IMR-90 (cell line): Measurements from ENCODE around the gene IGF2R. TPM values are rescaled to one million over a fixed set of nuclear protein-coding genes. Genes with fewer than 3 reads are reported as not detected.

Experiments
- ATAC-seq: fragments of 200-7000 bp; cut with Tn5 transposase; 2 replicates; pipeline ENCODE4 v1.9.1; 2020; ENCODE audit warnings: low read depth, mild to moderate bottlenecking, moderate library complexity
- BruUV-seq: library from RNA; stranded (reverse); fragments of 400-500 nt; replicated peaks from 2 replicates; lab custom pipeline; 2021; lab: Mats Ljungman, UMichigan
- CTCF ChIA-PET: fragments of 300-600 bp; formaldehyde crosslinking; extraction: SDS; loops from one replicate; lab custom pipeline; 2021; ENCODE audit warnings: antibody characterized with exemption; lab: Yijun Ruan, JAX
- POLR2A ChIA-PET: fragments of 300-600 bp; sonication (Branson Sonifier 250); formaldehyde crosslinking; loops from one replicate; lab custom pipeline; 2022; ENCODE audit warnings: antibody characterized with exemption; ENCODE audit not compliant: unreplicated experiment; lab: Charles Lee
- DNase-seq: peaks from one replicate; pipeline ENCODE4 v3.0.0; 2013
- H2AFZ ChIP-seq: replicated peaks from 2 replicates; pipeline ENCODE3; 2013; ENCODE audit warnings: low read length, mild to moderate bottlenecking; ENCODE audit not compliant: poor library complexity
- H2AK5ac ChIP-seq: 2 replicates; pipeline ENCODE4 v1.6.1; 2013; ENCODE audit warnings: low read depth, low read length, inconsistent platforms
- H2AK9ac ChIP-seq: replicated peaks from 2 replicates; pipeline ENCODE3; 2013; ENCODE audit warnings: mild to moderate bottlenecking, low read depth, low read length, moderate library complexity; ENCODE audit not compliant: poor library complexity
- H2BK120ac ChIP-seq: 2 replicates; pipeline ENCODE4 v1.6.1; 2013; ENCODE audit warnings: low read depth, low read length, inconsistent platforms
- H2BK15ac ChIP-seq: 3 replicates; pipeline ENCODE4 v1.6.1; 2013; ENCODE audit warnings: low read depth, low read length, inconsistent platforms
- H2BK20ac ChIP-seq: 2 replicates; pipeline ENCODE4 v1.6.1; 2013; ENCODE audit warnings: low read depth, mild to moderate bottlenecking, inconsistent platforms, low read length, moderate library complexity
- H2BK5ac ChIP-seq: 2 replicates; pipeline ENCODE4 v1.6.1; 2013; ENCODE audit warnings: mild to moderate bottlenecking, low read depth, low read length, inconsistent platforms; ENCODE audit not compliant: poor library complexity, severe bottlenecking
- H3K14ac ChIP-seq: replicated peaks from 2 replicates; pipeline ENCODE4 v1.6.1; 2013; ENCODE audit warnings: low read depth, low read length, inconsistent platforms
- H3K18ac ChIP-seq: 2 replicates; pipeline ENCODE4 v1.6.1; 2013; ENCODE audit warnings: low read depth, low read length, control low read depth
- H3K23ac ChIP-seq: 2 replicates; pipeline ENCODE4 v1.6.1; 2013; ENCODE audit warnings: low read depth, low read length, inconsistent platforms
- H3K27ac ChIP-seq: 2 replicates; pipeline ENCODE4 v1.5.1; 2013; ENCODE audit warnings: mild to moderate bottlenecking, control low read depth, low read length; ENCODE audit not compliant: insufficient read depth
- H3K27me3 ChIP-seq: 2 replicates; pipeline ENCODE4 v1.6.1; 2013; ENCODE audit warnings: low read length; ENCODE audit not compliant: control insufficient read depth, insufficient read depth
- H3K36me3 ChIP-seq: 2 replicates; pipeline ENCODE4 v1.6.1; 2013; ENCODE audit warnings: low read length, mixed read lengths; ENCODE audit not compliant: control insufficient read depth, insufficient read depth
- H3K4ac ChIP-seq: 2 replicates; pipeline ENCODE4 v1.6.1; 2013; ENCODE audit warnings: low read depth, low read length, inconsistent platforms
- H3K4me1 ChIP-seq: 2 replicates; pipeline ENCODE4 v1.6.1; 2013; ENCODE audit warnings: low read length, mixed read lengths; ENCODE audit not compliant: control insufficient read depth, insufficient read depth
- H3K4me2 ChIP-seq: 2 replicates; pipeline ENCODE4 v1.6.1; 2013; ENCODE audit warnings: low read depth, mild to moderate bottlenecking, control low read depth, low read length, moderate library complexity
- H3K4me3 ChIP-seq: 2 replicates; pipeline ENCODE4 v1.5.1; 2013; ENCODE audit warnings: low read depth, mild to moderate bottlenecking, control low read depth, low read length, moderate library complexity; ENCODE audit not compliant: insufficient read depth
- H3K56ac ChIP-seq: 2 replicates; pipeline ENCODE4 v1.6.1; 2013; ENCODE audit warnings: low read length, inconsistent platforms; ENCODE audit not compliant: insufficient read depth; ENCODE audit errors: extremely low read depth
- H3K79me1 ChIP-seq, 2 experiments: 2 replicates each; pipeline ENCODE4 v1.6.1; 2013; ENCODE audit warnings: low read length in 2 of 2, inconsistent platforms in 1 of 2, low read depth in 1 of 2
- H3K9ac ChIP-seq: 2 replicates; pipeline ENCODE4 v1.6.1; 2013; ENCODE audit warnings: low read depth, low read length, control low read depth
- H3K9me1 ChIP-seq: 2 replicates; pipeline ENCODE4 v1.6.1; 2013; ENCODE audit warnings: low read length, inconsistent platforms; ENCODE audit not compliant: insufficient read depth
- H3K9me3 ChIP-seq: 2 replicates; pipeline ENCODE4 v1.6.1; 2013; ENCODE audit warnings: low read length; ENCODE audit not compliant: control insufficient read depth, insufficient read depth
- H4K20me1 ChIP-seq: 2 replicates; pipeline ENCODE4 v1.6.1; 2013; ENCODE audit warnings: low read length, inconsistent platforms; ENCODE audit not compliant: insufficient read depth
- H4K5ac ChIP-seq: 2 replicates; pipeline ENCODE4 v1.6.1; 2013; ENCODE audit warnings: mild to moderate bottlenecking, low read depth, low read length, control low read depth
- H4K8ac ChIP-seq, 2 experiments: 2 replicates each; pipeline ENCODE4 v1.6.1; 2013; ENCODE audit warnings: low read depth in 2 of 2, low read length in 2 of 2, control low read depth in 1 of 2, inconsistent platforms in 1 of 2
- H4K91ac ChIP-seq: 2 replicates; pipeline ENCODE4 v1.6.1; 2013; ENCODE audit warnings: low read depth, low read length, inconsistent platforms; ENCODE audit not compliant: insufficient read depth
- BHLHE40 ChIP-seq: fragments of 150-350 bp; IDR thresholded peaks from 2 replicates; pipeline ENCODE4 v1.6.1; 2016; ENCODE audit warnings: mild to moderate bottlenecking, low read depth, low read length
- CEBPB ChIP-seq: IDR thresholded peaks from 2 replicates; pipeline ENCODE4 v1.6.1; 2012; ENCODE audit warnings: low read depth, low read length, improper control_type of control experiment
- FOS ChIP-seq: fragments of 150-350 bp; IDR thresholded peaks from 2 replicates; pipeline ENCODE4 v1.6.1; 2016; ENCODE audit warnings: low read depth, low read length
- MAZ ChIP-seq: IDR thresholded peaks from 2 replicates; pipeline ENCODE4 v1.6.1; 2012; ENCODE audit warnings: low read depth, mild to moderate bottlenecking, low read length, improper control_type of control experiment, moderate library complexity, borderline replicate concordance
- POLR2A ChIP-seq: IDR thresholded peaks from 2 replicates; pipeline ENCODE4 v1.6.1; 2012; ENCODE audit warnings: mild to moderate bottlenecking, low read depth, low read length
- RFX5 ChIP-seq: IDR thresholded peaks from 2 replicates; pipeline ENCODE4 v1.8.0; 2012; ENCODE audit warnings: low read depth, mild to moderate bottlenecking, low read length, moderate library complexity
- USF2 ChIP-seq: fragments of 150-350 bp; IDR thresholded peaks from 2 replicates; pipeline ENCODE4 v1.6.1; 2017; ENCODE audit warnings: mild to moderate bottlenecking, antibody characterized with exemption, low read length, low read depth
- WGBS, 2 experiments: methylation state at CpG; one replicate each; pipeline versions ENCODE4 v1.1.5 to v1.1.7; 2013; ENCODE audit warnings: missing lambda C conversion rate in 2 of 2; ENCODE audit not compliant: insufficient read length in 1 of 2; ENCODE audit errors: extremely low coverage in 2 of 2; 5-methylcytosine and 5-hydroxymethylcytosine counted together
- dilution Hi-C: fragments of 300-500 bp; cut with HindIII; formaldehyde crosslinking; loops from one replicate; pipeline ENCODE4 v1.14.3; 2018; ENCODE audit warnings: low sequenced_read_pairs; ENCODE audit not compliant: unreplicated experiment
- in situ Hi-C: fragments of 300-500 bp; cut with MboI; formaldehyde crosslinking; loops from 3 replicates; pipeline ENCODE4 v1.14.3; 2019; ENCODE audit warnings: low sequenced_read_pairs, inconsistent platforms, mixed read lengths
- intact Hi-C: fragments of 100-400 bp; cut with micrococcal nuclease; formaldehyde crosslinking; loops from 2 replicates; pipeline ENCODE4 v1.10.0; 2022
- polyA plus RNA-seq, 3 experiments: library from polyadenylated mRNA; depleted of rRNA; stranded (reverse); fragments of >200 nt; gene quantifications; 2 replicates each; pipeline ENCODE4 v1.2.3, GENCODE V29; 2012; ENCODE audit warnings: low replicate concordance in 1 of 3
- total RNA-seq: library from RNA; depleted of rRNA; stranded (reverse); fragments of >200 nt; gene quantifications from 2 replicates; pipeline ENCODE4 v1.2.3, GENCODE V29; 2012

Gene IGF2R
- total and polyA plus RNA-seq, 2 of the 4 experiments (the other 2 are of a cell fraction): 33.2 to 41.4 TPM

DNA sequence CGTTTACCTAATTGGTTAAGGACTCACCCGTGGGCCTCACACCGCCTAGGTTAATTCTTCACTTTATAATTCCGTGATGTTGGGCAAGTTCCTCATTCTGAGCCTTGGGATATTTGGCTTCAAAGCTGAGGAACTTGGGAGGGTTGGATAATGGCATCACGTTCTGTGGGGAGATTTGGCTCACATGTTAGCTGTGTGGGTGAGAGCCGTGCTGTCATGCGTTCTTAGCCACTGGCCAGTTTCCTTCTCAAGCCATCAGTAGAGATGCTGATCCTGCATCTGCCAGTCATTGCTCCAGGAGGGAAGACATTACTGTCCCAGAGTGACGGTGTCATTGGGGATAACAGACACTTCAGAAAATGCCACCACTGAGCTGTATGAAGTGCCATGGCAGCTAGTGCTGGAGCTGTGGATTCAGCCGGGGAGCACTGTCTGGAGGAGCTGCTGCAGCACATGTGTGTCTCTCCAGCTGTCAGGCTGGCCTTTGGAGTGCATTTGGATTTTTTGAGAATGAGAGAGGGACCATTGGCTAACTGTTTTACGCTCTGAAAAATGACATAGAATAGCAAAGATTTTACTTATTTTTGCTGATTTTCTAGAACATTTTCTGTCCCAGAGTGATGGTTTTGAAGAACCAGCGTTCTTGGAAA lies 16.5 kb downstream of the IGF2R start:
- Histone ChIP-seq H2BK120ac (no peak overlapping the region), H3K56ac (no peak overlapping the region), H3K27me3 (no peaks in the 10 kb centered on the region), H3K9ac (no peak overlapping the region), H2BK20ac (no peak overlapping the region), H4K5ac (no peak overlapping the region), H3K9me3 (no peaks in the 10 kb centered on the region), H4K8ac (no peak overlapping the region), H3K14ac (no peak overlapping the region), H4K20me1 (peaks cover 83% of the 10 kb centered on the region), H4K91ac (no peak overlapping the region), H2BK5ac (no peak overlapping the region), H2AFZ (peak overlapping the region; percentile 14), H3K79me1 (peaks cover 49 to 83% of the 10 kb centered on the region in 2 experiments), H2AK5ac (peak overlapping the region; percentile 49), H3K4me1 (peaks cover 29% of the 10 kb centered on the region), H3K4ac (0 out of 2 replicates have a peak overlapping the region, but pooled peaks have one; percentile 27), H3K4me3 (no peak overlapping the region), H3K23ac (peak overlapping the region; percentile 24; the same call in 1 of the 2 replicates), H3K18ac (no peak overlapping the region), H3K27ac (no peak overlapping the region), H3K36me3 (no peaks in the 10 kb centered on the region), H3K4me2 (no peak overlapping the region; the same call in 1 of the 2 replicates), H3K9me1 (peaks cover 33% of the 10 kb centered on the region), H2AK9ac (no peak overlapping the region), H2BK15ac (no peak overlapping the region)
- intact Hi-C loops: no loop called here
- 87% methylated on average over 3 of the region's 11 CpGs; no CpG with 5 or more reads in 1 of the 2 experiments for WGBS, 2 experiments
- peak; percentile 58 for DNase-seq
- BruUV-seq: no TSS peak
- ChIA-PET POLR2A (no interaction called here), CTCF (no interaction called here)
- in situ Hi-C loops: no loop called here
- no peak for ATAC-seq
- dilution Hi-C loops: no loop called here
- TF ChIP-seq USF2 (no peak), RFX5 (no peak), POLR2A (no peak), FOS (no peak), BHLHE40 (peak; percentile 72; the same call in 1 of the 2 replicates), MAZ (no peak), CEBPB (no peak)
